Spleen (tissue), 7 donors: ENCODE data around the gene MATCAP1.

ENCODE experiments used
- CTCF ChIP-seq, 11 experiments: fragments of 200-600 bp in 7 of 11; fragments of 450-650 bp in 4 of 11; sonication (generic) in 4 of 11; IDR thresholded peaks in 8 of 11; conservative IDR thresholded peaks in 3 of 11; 1 replicate in 7 of 11; 2 replicates in 4 of 11; pipeline versions ENCODE4 v1.4.0 to v1.8.0; 2016 to 2021; ENCODE audit warnings: antibody characterized with exemption in 11 of 11, inconsistent platforms in 4 of 11, mild to moderate bottlenecking in 1 of 11
- POLR2A ChIP-seq, 3 donors: fragments of 450-650 bp; IDR thresholded peaks; one replicate each; pipeline ENCODE4 v1.5.1; 2017; ENCODE audit warnings: antibody characterized with exemption in 3 of 3, mild to moderate bottlenecking in 1 of 3
- donor health status: DM: no; HTN: no; CAD: no; lungs with moderate emphysema.
- donor health status: DM: no; HTN: no; CAD: no.
- donor health status: DM: no; HTN: no; CAD: no.

DNA sequence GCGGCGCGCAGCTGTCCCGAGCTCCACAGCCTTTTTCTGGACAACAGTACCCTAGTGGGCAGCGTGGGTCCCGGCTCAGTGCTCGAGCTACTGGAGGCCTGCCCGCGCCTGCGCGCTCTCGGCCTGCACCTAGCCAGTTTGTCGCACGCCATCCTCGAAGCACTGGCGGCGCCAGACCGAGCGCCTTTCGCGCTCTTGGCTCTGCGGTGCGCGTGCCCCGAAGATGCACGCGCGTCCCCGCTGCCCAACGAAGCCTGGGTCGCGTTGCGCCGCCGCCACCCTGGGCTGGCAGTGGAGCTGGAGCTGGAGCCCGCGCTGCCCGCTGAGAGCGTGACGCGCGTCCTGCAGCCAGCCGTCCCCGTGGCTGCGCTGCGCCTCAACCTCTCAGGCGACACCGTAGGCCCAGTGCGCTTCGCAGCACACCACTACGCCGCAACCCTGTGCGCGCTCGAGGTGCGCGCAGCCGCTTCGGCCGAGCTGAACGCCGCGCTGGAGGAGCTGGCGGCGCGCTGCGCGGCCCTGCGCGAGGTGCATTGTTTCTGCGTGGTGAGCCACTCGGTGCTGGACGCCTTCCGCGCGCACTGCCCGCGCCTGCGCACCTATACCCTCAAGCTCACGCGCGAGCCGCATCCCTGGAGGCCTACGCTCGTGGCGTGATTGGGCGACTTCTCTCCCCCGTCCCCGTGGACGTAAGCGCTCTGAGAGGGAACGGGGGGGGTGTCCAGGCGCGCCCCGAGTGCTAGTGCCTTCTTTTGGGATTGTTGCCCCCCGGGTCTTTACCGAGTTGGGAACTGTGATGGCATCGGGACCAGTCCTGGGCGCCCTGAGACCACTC, 20.4 kb downstream of the MATCAP1 start:
- TF ChIP-seq CTCF (IDR thresholded peaks at IDR 0.05 in 8 of 11, conservative IDR thresholded peaks at IDR 0.05 in 3 of 11) = no peak
- no peak for TF ChIP-seq POLR2A (IDR thresholded peaks at IDR 0.05)
